Measurements from ENCODE around the gene KCNMB4.
A peak's percentile ranks its signal among the peaks of the same experiment; 100 is the strongest.

KCNMB4 gene

DNA sequence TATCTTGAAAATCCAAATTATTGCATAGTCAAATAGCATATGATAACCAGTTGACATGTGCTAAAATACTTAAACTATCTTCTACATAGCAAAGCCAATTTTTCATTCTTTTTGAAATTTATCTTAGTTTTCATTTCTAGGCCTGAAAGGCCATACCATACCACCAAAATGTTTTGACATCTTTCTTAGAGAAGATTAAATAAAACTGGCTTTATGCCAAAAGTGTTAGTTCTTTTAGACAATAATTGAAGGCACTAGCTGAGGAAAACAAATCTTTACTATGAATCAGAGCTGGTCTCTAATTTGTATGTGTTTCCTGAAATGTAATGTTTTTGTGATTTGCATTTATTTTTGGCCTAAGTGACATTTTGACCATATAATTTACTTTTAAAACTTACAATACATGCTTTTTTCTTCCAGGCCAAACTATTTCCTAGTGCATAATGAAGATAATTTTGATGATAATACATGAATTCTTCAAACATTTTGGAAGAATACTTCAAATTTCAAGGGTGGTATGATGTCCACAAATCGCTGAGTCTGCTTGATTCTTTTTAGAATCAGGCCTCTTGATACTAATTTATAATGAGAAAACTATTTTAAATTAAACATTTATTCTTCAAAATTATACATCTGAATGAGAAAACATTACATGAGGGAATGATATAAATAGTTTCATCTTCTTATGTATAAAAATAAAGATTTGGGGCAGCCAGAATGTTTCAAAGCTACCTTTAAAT, 6.5 kb upstream of the KCNMB4 start:
- Histone ChIP-seq H3K4me1 (no peaks in the 10 kb centered on the region), H3K27ac (no peak overlapping the region), H3K4me3 (ENCODE audit: low read depth, low read length) (no peak overlapping the region), H3K79me2 (no peaks in the 10 kb centered on the region), H3K4me2 (ENCODE audit: low read length) (no peak overlapping the region), H3K36me3 (ENCODE audit: control insufficient read depth, insufficient read depth, low read length) (no peaks in the 10 kb centered on the region), H3K27me3 (ENCODE audit: control insufficient read depth, insufficient read depth, low read length) (no peaks in the 10 kb centered on the region), H3K9ac (no peak overlapping the region), H3K9me3 (ENCODE audit: control insufficient read depth, low read length) (no peaks in the 10 kb centered on the region), H2AFZ (no peak overlapping the region)
- TF ChIP-seq, protein P1, sequence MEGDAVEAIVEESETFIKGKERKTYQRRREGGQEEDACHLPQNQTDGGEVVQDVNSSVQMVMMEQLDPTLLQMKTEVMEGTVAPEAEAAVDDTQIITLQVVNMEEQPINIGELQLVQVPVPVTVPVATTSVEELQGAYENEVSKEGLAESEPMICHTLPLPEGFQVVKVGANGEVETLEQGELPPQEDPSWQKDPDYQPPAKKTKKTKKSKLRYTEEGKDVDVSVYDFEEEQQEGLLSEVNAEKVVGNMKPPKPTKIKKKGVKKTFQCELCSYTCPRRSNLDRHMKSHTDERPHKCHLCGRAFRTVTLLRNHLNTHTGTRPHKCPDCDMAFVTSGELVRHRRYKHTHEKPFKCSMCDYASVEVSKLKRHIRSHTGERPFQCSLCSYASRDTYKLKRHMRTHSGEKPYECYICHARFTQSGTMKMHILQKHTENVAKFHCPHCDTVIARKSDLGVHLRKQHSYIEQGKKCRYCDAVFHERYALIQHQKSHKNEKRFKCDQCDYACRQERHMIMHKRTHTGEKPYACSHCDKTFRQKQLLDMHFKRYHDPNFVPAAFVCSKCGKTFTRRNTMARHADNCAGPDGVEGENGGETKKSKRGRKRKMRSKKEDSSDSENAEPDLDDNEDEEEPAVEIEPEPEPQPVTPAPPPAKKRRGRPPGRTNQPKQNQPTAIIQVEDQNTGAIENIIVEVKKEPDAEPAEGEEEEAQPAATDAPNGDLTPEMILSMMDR (IDR thresholded peaks at IDR 0.05): no peak

DNA sequence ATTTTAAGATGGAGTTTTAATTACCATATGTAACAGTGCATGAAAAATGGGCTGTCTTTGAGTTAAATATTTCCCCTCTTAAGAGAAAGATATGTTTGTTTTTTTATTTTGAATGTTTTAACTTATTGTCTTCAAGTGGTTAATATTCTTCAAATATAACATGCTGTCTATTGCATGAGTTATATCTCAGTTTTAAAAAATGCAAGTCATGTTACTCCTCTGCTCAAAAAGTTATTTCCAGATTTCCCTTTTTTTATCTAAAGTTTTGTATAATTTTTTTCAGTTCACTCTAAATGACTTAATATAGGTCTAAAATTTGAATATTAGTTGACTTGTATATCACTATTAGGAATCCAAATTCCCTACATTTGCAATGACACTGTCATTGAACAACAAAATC, 5.9 kb upstream of the KCNMB4 start:
- Histone ChIP-seq H3K27ac (no peak overlapping the region), H3K4me1 (no peaks in the 10 kb centered on the region)
- TF ChIP-seq, protein P1 (IDR thresholded peaks at IDR 0.05): no peak

DNA sequence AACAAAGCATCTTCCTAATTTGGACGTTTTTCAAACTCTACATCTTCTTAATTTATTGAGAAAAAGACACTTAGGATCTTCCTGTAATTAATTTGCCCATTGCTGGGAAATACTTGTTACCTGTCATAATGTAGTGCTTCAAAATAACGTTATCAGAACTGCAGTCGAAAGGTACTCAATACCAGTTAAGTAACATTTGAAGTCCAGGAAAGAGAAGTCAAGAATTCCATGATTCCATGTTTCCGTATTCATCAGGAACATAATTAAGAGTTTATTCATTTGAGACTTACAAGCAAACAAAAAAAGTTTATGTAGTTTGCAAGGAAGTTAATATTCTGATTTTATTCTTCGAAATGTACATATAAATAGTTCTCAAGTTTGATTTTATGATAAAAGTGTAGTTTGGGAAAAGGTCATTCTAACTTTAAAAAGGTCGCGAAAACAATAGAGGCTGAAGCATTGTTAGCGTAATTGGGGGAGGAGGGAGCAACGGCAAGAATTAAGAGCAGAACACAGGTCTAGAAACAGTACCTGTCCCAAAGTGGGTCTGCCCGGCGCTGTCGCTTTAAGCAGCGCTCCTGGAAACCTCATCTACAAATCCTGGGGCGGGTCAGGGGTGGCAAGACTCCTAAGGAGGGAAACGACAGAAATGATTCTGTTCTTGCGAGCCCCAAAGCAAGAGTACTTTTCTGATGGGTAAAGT, 1.2 kb upstream of the KCNMB4 start:
- Histone ChIP-seq H3K4me1 (no peaks in the 10 kb centered on the region), H3K79me2 (no peaks in the 10 kb centered on the region), H3K36me3 (ENCODE audit: control insufficient read depth, insufficient read depth, low read length) (no peaks in the 10 kb centered on the region), H3K9ac (no peak overlapping the region), H3K27ac (no peak overlapping the region), H3K4me3 (ENCODE audit: low read depth, low read length) (peak overlapping the region; percentile 14), H3K27me3 (ENCODE audit: control insufficient read depth, insufficient read depth, low read length) (no peaks in the 10 kb centered on the region), H3K9me3 (ENCODE audit: control insufficient read depth, low read length) (no peaks in the 10 kb centered on the region), H2AFZ (peak overlapping the region; percentile 94), H3K4me2 (ENCODE audit: low read length) (no peak overlapping the region)
- TF ChIP-seq, protein P1 (IDR thresholded peaks at IDR 0.05): no peak

More for the DNA sequence above, 5.9 kb upstream of the KCNMB4 start:
- no peak overlapping the region for H3K9ac ChIP-seq
- no peaks in the 10 kb centered on the region for H3K79me2 ChIP-seq
- no peaks in the 10 kb centered on the region for H3K27me3 ChIP-seq (ENCODE audit: control insufficient read depth, insufficient read depth, low read length)
- no peaks in the 10 kb centered on the region for H3K9me3 ChIP-seq (ENCODE audit: control insufficient read depth, low read length)
- no peak overlapping the region for H3K4me3 ChIP-seq (ENCODE audit: low read depth, low read length)
- no peaks in the 10 kb centered on the region for H3K36me3 ChIP-seq (ENCODE audit: control insufficient read depth, insufficient read depth, low read length)
- no peak overlapping the region for H3K4me2 ChIP-seq (ENCODE audit: low read length)
- no peak overlapping the region for H2AFZ ChIP-seq

DNA sequence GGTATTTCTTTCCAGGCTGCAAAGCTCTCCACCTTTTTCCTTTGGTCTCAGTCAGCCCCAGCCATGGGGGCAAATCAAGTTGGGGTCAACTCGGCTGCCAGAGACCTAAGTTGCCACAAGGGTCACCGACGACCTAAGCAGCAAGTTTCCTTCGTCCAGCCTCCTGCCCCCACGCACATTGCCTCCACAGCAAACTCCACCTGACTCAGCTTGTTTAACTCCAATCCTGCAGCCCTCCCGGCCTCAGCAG, 767 bp upstream of the KCNMB4 start:
- H3K27ac ChIP-seq: no peak overlapping the region
- no peaks in the 10 kb centered on the region for H3K36me3 ChIP-seq (ENCODE audit: control insufficient read depth, insufficient read depth, low read length)
- peak overlapping the region; percentile 53 for H3K4me2 ChIP-seq (ENCODE audit: low read length)
- no peaks in the 10 kb centered on the region for H3K79me2 ChIP-seq
- H3K4me1 ChIP-seq: no peaks in the 10 kb centered on the region
- H2AFZ ChIP-seq: peak overlapping the region; percentile 94
- H3K9ac ChIP-seq: no peak overlapping the region
- TF ChIP-seq, protein P1 (IDR thresholded peaks at IDR 0.05): no peak
- H3K9me3 ChIP-seq (ENCODE audit: control insufficient read depth, low read length): no peaks in the 10 kb centered on the region
- no peaks in the 10 kb centered on the region for H3K27me3 ChIP-seq (ENCODE audit: control insufficient read depth, insufficient read depth, low read length)
- H3K4me3 ChIP-seq (ENCODE audit: low read depth, low read length): peak overlapping the region; percentile 14

Data from parathyroid adenoma (tissue), 2 donors.